ENCODE results near the gene CAMSAP3.

Gene CAMSAP3

DNA sequence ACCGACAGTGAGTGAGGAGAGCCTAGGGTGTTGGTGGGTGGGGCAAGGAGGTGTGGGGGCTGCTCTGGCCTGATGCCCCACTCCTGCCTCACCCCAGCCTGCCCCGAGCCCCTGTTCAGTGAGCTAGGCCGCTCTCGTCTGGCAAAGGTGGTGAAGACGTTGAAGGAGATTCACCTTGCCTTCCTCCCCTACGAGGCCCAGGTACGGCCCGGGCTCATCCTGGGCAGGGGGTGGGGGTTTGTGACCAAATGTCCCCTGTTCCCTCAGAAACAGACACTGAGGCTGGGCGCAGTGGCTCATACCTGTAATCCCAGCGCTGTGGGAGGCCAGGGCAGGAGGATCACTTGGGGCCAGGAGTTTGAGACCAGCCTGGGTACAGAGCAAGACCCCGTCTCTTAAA, 45.1 kb downstream of the CAMSAP3 start:
- Histone ChIP-seq H3K4me2 (ENCODE audit: low read depth, low read length) (no peak overlapping the region), H3K27ac (ENCODE audit: low read length) (no peak overlapping the region), H4K20me1 (ENCODE audit: insufficient read depth, low read length) (no peaks in the 10 kb centered on the region), H3K9ac (ENCODE audit: low read length) (no peak overlapping the region), H3K79me2 (ENCODE audit: low read length) (peaks cover 19% of the 10 kb centered on the region), H3K9me2 (replicated peaks; ENCODE audit: insufficient read depth, low read length) (no peaks in the 10 kb centered on the region), H3K36me3 (replicated peaks; ENCODE audit: insufficient read depth, low read length) (no peaks in the 10 kb centered on the region), H3K27me3 (replicated peaks; ENCODE audit: insufficient read depth, low read length) (no peaks in the 10 kb centered on the region), H3K4me1 (ENCODE audit: low read length) (peaks cover 3% of the 10 kb centered on the region), H3K4me3 (ENCODE audit: low read length) (no peak overlapping the region), H3K9me3 (replicated peaks; ENCODE audit: insufficient read depth, low read length) (no peaks in the 10 kb centered on the region), H2AFZ (ENCODE audit: low read length) (no peak overlapping the region), H3F3A (ENCODE audit: insufficient read depth, low read length) (no peaks in the 10 kb centered on the region)
- TF ChIP-seq EZH2 (optimal IDR thresholded peaks at IDR 0.05; ENCODE audit: low read depth, low read length) (no peak), CTCF (IDR thresholded peaks at IDR 0.05; ENCODE audit: low read length) (no peak), EZH2phosphoT487 (IDR thresholded peaks at IDR 0.05; ENCODE audit: low read length) (no peak)
- no peak for DNase-seq

DNA sequence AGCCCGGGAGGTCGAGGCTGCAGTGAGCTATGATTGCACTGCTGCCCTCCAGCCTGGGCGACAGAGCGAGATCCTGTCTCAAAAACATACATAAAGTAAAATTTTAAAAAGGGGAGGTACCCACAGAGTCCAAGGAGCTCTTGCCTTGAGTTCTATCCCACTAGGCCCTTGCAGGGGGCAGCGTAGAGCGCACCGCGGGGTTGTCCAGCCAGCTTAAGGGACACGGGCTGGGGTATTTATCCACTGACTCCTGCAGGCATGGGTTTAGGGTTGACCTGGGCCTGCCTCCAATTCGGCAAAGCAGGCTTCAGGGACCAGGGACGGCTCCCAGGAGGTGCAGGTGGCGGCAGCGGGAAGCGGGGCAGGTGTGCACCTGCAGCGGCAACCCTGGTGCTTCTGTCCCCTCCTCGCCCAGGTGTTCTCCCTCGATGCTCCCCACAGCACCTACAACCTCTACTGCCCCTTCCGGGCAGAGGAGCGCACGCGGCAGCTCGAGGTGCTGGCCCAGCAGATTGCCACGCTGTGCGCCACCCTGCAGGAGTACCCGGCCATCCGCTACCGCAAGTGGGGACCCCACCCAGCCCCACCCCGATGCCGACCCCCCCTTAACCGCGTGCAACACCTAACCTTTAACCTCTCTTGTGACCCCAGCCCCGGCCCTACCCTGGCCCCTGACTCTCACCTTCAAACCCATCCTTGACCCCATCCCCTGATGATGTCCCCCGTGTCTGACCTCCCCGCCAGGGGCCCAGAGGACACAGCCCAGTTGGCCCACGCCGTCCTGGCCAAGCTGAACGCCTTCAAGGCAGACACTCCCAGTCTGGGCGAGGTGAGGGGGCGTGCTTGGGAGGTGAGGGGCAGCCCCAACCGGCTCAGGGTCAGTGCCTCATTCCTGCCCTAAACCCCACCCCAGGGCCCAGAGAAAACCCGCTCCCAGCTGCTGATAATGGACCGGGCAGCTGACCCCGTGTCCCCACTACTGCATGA, 45.9 kb downstream of the CAMSAP3 start:
- DNase-seq: no peak
- H3K9me2 ChIP-seq (replicated peaks; ENCODE audit: insufficient read depth, low read length): no peaks in the 10 kb centered on the region
- peaks cover 2% of the 10 kb centered on the region for H3K4me1 ChIP-seq (ENCODE audit: low read length)
- H3K79me2 ChIP-seq (ENCODE audit: low read length): peaks cover 19% of the 10 kb centered on the region
- H4K20me1 ChIP-seq (ENCODE audit: insufficient read depth, low read length): no peaks in the 10 kb centered on the region
- H3K27ac ChIP-seq (ENCODE audit: low read length): no peak overlapping the region
- H3K9ac ChIP-seq (ENCODE audit: low read length): no peak overlapping the region
- no peaks in the 10 kb centered on the region for H3K36me3 ChIP-seq (replicated peaks; ENCODE audit: insufficient read depth, low read length)
- no peaks in the 10 kb centered on the region for H3F3A ChIP-seq (ENCODE audit: insufficient read depth, low read length)
- H3K4me3 ChIP-seq (ENCODE audit: low read length): no peak overlapping the region
- H3K9me3 ChIP-seq (replicated peaks; ENCODE audit: insufficient read depth, low read length): no peaks in the 10 kb centered on the region
- H3K4me2 ChIP-seq (ENCODE audit: low read depth, low read length): no peak overlapping the region
- TF ChIP-seq EZH2phosphoT487 (IDR thresholded peaks at IDR 0.05; ENCODE audit: low read length): no peak
- TF ChIP-seq EZH2 (optimal IDR thresholded peaks at IDR 0.05; ENCODE audit: low read depth, low read length): no peak
- TF ChIP-seq CTCF (IDR thresholded peaks at IDR 0.05; ENCODE audit: low read length): no peak
- no peak overlapping the region for H2AFZ ChIP-seq (ENCODE audit: low read length)
- no peaks in the 10 kb centered on the region for H3K27me3 ChIP-seq (replicated peaks; ENCODE audit: insufficient read depth, low read length)

DNA sequence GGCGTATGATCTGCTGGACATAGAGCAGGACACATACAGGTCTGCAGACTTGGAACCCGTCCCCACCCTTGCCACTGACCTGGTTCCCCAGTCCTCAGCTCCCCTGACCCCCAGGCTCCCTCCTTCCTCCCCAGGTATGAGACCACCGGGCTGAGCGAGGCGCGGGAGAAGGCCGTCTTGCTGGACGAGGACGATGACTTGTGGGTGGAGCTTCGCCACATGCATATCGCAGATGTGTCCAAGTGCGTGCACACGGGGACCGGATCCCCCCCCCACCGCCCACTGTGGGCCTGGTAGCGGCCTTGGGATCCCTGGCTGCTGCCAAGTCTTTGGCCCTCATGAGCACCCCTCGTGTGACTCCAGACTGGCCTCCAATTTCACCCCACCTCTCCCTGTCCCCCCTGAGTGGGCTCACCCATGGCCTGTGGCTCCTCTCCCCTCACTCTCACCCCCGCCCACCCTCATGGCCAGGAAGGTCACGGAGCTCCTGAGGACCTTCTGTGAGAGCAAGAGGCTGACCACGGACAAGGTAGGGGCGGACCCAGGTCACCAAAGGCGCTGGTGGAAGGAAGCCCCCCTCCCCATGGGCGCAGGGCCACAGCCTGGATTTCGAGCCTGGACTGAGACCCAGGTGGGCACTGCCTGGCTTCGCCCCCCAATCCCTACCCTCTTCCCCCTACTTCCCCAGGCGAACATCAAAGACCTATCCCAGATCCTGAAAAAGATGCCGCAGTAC, 46.8 kb downstream of the CAMSAP3 start:
- H3K9me3 ChIP-seq (replicated peaks; ENCODE audit: insufficient read depth, low read length): no peaks in the 10 kb centered on the region
- DNase-seq: no peak
- H3K27me3 ChIP-seq (replicated peaks; ENCODE audit: insufficient read depth, low read length): no peaks in the 10 kb centered on the region
- H3K4me2 ChIP-seq (ENCODE audit: low read depth, low read length): no peak overlapping the region
- no peaks in the 10 kb centered on the region; the same call in 1 of the 2 replicates for H3K4me1 ChIP-seq (ENCODE audit: low read length)
- H3K79me2 ChIP-seq (ENCODE audit: low read length): peaks cover 16% of the 10 kb centered on the region
- TF ChIP-seq EZH2phosphoT487 (IDR thresholded peaks at IDR 0.05; ENCODE audit: low read length): no peak
- no peak for TF ChIP-seq EZH2 (optimal IDR thresholded peaks at IDR 0.05; ENCODE audit: low read depth, low read length)
- no peak for TF ChIP-seq CTCF (IDR thresholded peaks at IDR 0.05; ENCODE audit: low read length)
- H3F3A ChIP-seq (ENCODE audit: insufficient read depth, low read length): no peaks in the 10 kb centered on the region
- H2AFZ ChIP-seq (ENCODE audit: low read length): no peak overlapping the region
- H3K36me3 ChIP-seq (replicated peaks; ENCODE audit: insufficient read depth, low read length): no peaks in the 10 kb centered on the region
- no peaks in the 10 kb centered on the region for H3K9me2 ChIP-seq (replicated peaks; ENCODE audit: insufficient read depth, low read length)
- H4K20me1 ChIP-seq (ENCODE audit: insufficient read depth, low read length): no peaks in the 10 kb centered on the region
- H3K9ac ChIP-seq (ENCODE audit: low read length): no peak overlapping the region
- no peak overlapping the region for H3K27ac ChIP-seq (ENCODE audit: low read length)
- no peak overlapping the region for H3K4me3 ChIP-seq (ENCODE audit: low read length)

Data from MM.1S (cell line).